GM18498 (cell line): ENCODE results near the gene ATXN1.

Experiments used
- ATAC-seq: cut with Tn5 transposase; IDR thresholded peaks from one replicate; pipeline ENCODE4 v1.9.1; 2021; ENCODE audit warnings: mild to moderate bottlenecking, moderate library complexity; ENCODE audit not compliant: unreplicated experiment

ATXN1 gene

DNA sequence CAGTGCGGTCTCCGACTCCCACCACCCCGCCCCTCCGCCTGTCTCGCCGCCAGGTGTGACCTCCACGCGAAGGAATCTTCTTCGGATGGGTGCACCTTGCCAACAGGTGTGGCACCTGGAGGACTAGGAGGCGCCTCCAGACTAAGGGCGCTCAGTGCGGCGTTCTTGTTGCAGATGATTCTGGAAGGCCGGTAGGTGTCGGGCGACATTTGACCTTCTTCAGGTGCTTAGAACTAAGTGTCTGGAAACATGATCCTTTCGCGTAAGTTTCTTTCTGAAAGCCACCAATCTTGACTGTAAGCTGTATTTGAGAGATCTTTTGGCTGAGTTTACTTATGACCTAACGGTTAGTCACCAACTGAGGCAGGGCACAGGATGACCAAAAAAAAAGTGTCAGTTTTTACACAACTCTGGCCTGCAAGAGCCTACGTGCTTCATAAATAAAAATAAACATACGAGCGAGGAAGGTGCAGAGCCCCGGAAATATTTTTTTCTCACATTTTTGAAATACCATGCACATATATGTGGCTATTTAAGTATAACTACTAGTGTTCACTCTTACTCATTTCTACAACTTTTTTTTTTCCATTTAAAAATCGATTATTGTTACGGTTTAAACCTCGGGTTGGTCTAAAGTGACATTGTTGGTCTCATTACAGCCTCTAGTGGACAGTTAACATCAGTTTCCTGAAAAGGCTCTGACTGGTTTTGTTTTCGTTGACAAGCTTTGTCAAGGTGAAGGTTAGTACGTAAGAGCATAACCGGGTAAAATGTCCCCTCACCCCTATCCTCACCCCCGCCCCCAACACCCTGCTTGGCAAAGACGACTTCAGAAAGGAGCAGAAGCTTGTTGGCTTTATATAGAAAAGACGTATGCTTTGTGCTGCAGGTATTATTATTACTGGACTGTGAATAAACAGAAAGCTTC, 1.6 kb upstream of the ATXN1 start:
- ATAC-seq = peak; percentile 37

DNA sequence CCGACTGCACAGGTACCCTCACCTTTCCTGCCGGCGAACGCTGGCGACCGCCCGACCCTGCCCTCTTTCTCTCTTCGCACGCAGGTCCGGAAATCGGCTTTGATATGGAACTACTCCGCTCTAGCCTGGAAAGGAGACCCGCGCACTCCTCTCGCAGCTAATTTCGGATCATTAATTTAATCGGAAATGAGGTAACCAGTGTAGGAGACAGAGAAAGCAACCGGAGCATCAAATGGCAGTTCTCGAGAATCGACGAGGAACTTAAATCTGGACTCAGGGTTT, 949 bp upstream of the ATXN1 start:
- no peak for ATAC-seq

DNA sequence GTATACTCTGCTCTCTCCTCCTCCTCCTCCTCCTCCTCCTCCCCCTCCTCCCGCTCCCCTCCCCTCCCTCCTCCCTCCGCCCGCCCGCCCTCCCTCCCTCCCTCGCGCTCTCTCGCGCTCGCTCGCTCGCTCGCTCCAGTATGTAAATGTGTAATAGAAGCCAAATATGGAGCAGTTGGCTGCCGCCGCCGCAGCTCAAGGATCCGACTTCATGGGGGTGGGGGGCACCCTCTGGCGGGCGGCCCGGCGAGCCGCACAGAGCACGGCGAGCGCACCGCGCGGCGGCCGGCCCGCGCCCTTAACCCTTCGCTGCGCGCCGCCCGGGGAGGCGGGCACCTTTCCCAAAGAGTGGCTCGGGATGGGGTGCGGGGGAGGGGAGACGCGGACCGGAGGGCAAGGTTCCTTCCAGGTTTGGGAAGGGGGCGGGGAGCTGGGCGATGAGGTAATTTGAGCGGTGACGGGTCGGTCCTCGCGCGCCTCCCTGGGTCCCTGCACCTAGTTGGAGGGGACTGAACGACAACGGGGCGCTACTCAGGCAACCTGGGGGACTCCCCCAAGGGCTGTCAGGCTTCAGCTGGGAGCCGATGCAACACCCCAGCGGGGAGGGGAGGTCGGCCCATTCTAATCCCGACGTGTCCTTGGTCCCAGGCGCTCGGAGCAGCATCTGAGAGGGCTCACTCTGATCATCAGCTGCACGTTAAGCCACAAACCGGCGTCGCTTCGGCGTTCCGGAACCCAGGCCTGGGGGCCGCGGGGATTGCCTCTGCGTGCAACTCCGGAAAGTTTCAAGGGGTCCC, 409 bp upstream of the ATXN1 start:
- ATAC-seq = peak; percentile 47

DNA sequence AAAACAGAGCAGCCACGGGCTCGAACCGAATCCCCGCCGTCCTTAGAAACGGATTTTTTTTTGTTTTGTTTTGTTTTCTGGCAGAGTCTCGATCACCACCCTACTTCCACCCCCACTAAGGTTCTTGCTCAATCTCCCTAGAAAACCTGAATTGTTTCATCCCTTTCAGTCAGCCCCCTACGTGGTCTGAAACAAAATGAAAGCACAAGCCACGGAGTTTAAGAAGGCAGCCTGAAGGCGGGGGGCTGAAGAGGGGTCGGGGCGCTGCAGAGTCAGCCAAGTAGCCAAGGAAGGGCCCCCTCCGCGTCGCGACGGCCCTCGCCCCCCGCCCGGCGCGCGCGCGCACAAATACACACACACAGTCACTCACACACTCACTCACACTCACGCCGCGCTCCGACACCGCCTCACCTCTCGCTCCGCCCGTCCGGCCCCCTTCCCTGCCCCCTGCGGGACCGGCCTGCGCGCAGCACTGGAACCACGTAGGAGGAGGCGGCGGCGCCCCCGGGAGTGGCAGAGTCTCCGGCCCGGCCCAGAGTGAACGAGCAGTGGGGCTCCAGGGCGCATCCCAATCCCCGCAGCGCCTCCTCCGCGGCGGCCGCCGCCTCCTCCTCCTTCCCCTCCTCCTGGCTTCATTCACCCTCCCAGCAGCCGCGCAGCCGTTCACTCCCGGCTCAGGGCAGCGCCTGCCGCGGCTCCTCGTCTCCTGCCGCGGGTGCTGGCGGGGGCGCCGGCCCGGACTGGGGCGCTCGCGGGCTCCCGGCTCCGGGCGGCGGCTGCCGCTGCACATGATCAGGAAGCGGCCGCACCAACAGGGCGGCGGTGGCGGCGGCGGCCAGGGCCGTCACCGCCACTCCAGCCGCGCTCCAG, 1.4 kb downstream of the ATXN1 start:
- peak; percentile 46 for ATAC-seq

DNA sequence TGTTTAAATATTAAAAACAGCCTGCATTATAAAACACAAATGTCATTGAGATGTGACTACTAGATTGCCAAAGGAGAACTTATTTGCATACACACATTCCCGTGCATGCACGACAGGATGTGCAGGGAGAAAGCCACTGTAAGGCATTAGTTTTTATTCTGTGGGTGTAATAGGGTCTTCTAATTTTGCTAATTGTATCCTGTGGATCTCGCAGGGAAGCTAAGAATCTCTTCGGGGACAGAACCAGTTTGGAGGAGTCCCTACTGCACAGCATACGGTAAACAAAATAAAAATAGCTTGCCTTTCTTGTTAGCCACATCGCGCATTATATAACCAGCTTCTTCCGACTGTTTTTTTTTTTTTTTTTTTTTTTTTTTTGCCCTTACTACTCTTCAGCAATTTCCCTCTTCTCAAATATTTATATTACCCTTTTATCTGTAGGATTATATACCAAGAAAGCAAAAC, 2.0 kb downstream of the ATXN1 start:
- no peak for ATAC-seq

DNA sequence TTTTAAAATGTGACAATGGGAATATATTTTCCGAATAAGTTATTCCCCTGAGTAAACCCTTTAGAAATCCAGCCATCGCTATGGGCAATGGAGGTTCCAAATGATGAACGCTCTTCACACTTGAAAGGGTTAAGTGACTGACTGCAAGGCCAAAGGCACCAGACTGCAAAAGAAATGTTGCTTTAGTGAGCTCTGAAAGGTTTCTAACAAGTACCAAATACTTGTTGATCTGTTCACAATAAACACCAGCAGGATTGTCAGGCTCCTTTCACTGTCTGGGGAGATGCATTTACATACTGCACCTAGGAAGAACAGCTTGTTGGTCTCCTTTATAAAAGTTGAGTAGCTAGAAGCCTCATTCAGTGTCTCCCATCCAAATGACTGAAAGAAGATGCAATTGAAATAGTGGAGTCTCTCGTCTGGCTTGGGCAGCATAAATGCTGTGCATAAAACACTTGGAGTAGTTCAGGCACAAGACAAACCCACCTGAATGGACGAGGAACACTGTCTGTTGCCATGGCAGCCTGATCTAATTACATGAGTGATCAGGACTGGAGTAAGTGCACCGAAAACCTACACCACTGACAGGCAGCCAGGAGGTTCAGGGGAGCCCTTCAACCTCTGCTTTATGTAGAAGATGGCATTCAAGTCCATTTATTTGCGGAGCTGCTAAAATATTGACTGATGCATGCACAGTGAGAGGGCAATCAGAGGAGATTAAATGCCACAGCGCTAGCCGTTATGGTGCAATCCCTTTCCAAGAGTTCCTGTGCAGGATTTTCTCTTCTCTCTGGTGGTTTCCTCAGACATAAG, 2.9 kb downstream of the ATXN1 start:
- ATAC-seq = no peak

DNA sequence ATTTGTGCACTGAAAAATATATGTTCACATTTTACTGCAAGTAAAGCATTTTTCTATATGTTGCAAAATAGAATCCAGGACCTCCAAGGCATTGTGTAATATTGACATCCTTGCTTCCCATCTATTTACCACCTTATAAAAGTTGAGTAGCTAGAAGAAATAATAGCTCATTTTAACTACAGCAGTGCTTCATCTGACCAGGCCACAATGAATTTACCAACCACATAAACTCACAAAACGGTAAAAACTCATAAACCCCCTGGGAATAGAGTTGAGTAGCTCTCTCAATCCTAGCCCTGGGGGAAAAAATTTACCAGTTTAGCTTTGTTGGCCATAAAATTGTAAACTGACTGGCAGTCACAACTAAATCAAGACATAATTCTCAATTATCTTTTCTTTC, 3.9 kb downstream of the ATXN1 start:
- no peak for ATAC-seq

DNA sequence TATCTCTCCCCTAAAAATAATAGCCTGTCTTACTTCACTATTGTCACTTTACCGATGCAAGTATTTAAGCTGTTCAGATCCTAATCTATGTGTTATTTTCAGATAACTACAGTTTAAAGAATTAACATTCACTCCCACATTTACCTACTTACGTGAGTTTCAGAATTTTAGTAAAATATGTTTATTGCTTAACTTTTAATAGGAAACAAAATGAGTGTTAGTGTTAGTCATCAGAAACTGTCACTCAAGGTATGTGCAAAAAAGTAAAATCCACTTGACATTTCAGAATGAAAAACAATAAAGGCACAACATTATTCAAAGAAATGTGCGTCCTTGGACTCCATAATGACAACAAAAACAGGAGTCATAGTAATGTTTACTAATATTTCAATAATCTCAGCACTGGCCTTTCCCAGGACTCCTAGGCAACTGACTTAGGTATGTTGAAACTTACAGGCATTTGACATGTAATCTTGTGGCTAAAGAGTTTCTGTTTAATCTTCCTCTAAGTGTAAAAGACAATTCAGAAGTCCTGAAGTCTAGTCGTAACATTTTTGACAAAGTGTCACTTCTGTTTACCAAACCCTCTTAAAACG, 4.5 kb downstream of the ATXN1 start:
- ATAC-seq = no peak

DNA sequence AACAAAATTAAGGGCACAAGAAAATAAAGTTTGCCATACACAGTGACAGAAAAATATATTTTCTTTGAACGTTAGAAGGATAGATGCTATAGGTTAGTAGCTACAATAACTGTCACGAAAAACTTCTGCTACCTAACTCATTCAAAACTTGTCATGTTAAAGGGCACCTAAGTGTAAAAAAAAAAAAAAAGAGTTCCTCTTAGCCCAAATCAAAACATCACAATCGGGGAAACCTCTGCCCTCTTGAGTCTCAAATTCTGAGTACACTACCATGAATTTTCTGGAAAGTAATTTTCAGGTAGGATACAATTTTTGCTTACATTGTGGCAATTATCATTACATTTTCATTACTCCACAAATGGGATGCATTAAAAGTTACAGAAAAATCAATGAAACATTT, 5.7 kb downstream of the ATXN1 start:
- no peak for ATAC-seq

DNA sequence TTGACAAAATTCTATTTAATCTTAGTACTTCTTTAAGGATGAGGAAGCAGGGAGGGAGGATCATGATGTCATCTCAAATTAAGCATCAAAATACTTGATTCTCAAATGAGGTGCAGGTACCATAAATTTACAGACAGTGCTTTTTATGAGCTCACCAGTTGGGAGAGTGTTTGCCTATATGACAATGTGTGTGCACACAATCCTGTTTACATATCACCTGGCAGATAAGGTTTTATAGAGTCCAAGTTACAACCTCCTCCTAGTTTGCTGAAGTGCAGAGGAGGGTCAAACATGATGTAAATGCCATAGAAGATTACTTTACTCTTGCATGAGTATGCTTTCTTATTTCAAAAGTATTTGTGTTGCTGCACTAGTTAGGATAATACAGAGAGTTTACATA, 6.4 kb downstream of the ATXN1 start:
- ATAC-seq = no peak

DNA sequence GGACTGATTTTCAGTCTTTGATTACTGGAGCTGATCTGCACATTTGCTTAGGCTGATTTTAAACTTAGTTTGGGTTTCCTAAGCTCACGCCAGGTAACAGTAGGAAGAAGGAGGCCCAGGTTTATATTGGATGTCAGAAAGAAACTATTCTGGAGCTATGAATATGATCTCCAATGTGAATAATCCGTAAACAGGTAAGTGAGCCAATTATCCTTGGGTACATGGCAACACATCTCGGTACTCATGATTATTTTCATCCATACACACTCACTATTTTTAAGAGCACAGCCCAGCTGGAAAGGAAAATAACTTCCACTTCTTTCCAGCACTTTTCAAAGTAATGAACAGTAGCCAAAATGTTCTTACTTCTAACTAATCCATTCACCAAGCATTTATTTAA, 7.0 kb downstream of the ATXN1 start:
- no peak for ATAC-seq

DNA sequence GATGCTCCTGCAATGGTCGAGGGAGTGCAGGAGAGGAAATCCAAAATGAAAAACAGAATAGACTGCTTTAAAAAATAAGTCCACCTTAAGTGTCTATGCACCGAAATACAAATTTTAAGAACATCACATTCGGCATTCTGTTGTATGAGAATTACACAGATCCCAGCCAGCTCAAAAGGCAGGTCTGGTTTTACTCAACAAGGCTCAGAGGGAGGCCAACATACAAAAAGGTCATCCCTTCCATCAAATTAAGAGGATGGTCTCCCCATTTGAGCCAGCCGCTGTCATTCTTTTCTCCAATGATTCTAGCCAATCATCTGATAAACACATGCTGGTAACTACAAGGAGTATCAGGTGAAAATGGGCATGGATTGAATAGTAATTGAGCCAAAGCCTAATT, 7.9 kb downstream of the ATXN1 start:
- no peak for ATAC-seq

DNA sequence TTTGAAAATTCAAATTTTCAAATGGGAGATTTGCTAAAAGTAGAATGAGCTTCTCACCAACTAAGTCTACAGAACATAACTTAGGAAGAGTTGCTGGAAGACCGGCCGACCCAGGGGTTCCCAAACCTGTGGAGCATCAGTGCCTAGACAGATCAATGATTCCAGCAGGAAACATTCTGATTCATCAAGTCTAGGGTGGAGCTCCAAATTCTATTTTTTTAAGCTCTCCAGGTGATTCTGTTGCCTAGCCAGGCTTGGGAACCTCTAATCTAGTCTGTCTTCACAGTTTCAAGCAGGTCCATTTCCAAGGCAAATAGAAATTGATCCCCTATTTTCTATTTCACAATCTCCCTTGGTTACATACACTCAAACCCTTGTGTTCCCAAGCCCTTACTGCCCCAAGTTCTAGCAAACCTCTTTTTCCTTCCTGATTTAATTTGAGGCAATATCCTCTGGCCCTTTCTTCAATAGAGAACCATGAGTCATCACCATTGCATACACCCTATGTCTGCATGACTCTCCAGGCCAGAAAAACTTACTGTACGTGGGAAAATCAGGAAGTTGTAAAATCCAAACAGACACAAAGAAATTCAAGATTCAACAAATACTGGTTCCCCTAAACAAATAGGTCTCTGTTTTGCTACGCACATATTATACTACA, 8.9 kb downstream of the ATXN1 start:
- no peak for ATAC-seq

DNA sequence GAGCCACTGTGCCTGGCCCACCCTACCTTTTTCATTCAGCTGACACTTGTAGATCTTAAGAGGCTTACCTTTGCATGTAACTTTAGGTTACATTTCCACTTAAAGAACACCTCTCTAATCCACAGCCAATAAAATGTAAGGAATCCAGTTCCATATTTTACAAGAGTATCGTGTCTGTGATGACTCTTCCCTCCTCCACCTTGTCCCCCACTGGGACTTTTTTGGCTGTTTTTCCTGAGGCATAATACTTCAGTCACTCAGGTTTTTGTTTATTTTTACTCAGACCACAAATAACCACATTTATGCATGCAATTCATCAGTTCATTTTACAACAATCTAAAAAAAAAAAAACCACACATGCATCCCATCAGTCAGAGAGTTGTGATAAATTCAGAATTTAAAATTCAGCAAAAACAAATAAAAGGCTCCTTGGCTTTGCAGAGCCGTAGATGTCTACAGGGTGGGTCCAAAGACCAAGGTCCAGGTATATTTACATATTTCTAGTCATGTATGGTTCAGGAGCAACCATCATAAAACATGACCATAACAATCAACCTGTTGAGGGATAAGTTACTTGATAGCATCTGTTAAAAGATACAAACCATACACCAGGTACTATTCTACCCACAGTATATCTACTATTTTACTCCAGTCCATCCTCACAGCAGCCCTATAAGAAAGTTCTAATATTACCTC, 9.9 kb downstream of the ATXN1 start:
- no peak for ATAC-seq

DNA sequence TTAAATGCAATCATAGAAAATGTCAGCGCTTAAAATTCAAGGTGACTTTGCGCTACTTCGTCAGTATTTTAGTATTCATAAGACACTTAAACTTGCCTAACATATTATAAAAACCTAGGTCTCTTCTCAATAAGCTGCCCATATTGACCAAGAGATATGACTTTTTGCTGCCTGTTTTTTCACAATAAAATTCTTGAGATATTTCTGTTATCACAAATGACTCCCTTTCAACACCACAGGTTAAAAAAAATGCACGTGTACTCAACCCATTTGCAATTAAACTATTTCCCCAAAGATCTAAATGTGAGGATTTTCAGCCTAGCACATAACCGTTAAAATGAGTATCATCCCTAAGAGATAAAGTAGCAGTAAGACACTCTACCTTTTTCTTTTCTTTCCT, 10.7 kb downstream of the ATXN1 start:
- no peak for ATAC-seq

DNA sequence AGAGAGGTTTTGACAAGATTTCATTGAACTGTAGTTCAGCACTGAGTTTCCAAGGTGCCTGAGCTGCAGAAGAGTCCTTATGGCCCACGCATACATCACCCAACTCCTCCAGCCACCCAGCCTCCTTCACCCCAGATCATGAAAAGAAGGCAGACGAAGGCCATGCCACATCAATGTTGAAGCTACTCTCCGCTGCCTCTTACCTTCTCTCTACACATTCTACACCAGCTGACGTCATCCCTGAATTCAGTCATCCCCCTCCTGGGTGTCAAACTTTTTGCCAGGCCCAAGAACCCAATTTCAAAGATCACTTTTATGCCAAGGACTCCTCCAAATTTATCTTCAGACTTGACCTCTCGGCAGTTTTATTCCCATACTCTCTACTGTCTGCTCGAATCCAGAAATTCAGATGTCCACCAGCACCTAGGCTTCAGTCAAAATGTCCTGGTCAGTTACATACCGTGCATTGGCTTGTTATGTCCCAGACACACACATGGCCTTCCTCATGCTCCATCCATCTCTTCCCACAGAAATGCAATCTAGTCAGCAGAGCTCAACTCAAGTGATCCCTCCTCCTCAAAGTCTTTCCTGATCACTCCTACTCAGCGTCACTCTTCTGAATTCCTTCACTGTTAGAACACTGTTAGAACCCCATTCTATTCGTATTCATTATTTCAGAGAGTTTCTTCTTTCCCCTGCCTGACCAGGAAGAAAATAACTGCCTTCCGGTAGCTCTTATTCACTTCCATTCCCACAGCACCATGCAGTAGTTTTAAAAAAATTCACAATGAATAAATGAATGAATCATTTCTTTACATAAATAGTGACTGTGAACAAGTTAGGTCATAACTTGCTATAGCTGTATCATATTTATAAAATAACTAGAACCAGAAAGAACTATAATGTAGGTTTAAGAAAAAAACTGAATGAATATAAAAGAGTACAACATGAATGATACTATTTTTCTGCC, 11.5 kb downstream of the ATXN1 start:
- no peak for ATAC-seq

DNA sequence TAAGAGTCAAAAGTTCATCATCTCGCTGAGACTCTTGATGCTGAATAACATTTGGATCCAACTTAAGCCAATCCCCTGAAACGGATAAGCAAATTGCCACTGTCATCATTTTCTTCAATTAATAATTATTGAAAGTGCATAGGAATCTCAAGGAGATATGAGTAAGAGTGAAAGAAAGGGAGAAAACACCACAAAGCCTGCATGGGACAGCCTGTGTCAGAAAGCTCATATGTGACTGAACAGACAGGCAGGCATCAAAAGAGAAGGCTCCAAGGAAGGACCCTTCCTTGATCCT, 13.3 kb downstream of the ATXN1 start:
- ATAC-seq = no peak
